GM12892 (cell line): ENCODE results near the gene TIRAP.

Experiments
- DNase-seq: peaks from one replicate; pipeline ENCODE4 v3.0.0; 2011; ENCODE audit not compliant: insufficient read length
- FAIRE-seq: peaks from 2 replicates; lab custom pipeline; 2011; peaks lifted over from hg19 to GRCh38; lab: Jason Lieb, UNC
- POLR2A ChIP-seq: IDR thresholded peaks from 2 replicates; pipeline ENCODE4 v1.6.1; 2011; ENCODE audit warnings: low read depth, low read length, control low read depth
- POLR2AphosphoS5 ChIP-seq: IDR thresholded peaks from 2 replicates; pipeline ENCODE4 v1.6.1; 2011; ENCODE audit warnings: low read depth, low read length, control low read depth
- TAF1 ChIP-seq: IDR thresholded peaks from 2 replicates; pipeline ENCODE4 v1.6.1; 2011; ENCODE audit warnings: low read depth, mild to moderate bottlenecking, control low read depth, low read length, borderline replicate concordance

Gene TIRAP

GRCh38 chr11:126338346-126339055 lies 55.6 kb downstream of the TIRAP start:
- DNase-seq (no peak), FAIRE-seq (no peak)
- no peak for TF ChIP-seq POLR2AphosphoS5
- TF ChIP-seq POLR2A: no peak
- TF ChIP-seq TAF1: no peak

DNA sequence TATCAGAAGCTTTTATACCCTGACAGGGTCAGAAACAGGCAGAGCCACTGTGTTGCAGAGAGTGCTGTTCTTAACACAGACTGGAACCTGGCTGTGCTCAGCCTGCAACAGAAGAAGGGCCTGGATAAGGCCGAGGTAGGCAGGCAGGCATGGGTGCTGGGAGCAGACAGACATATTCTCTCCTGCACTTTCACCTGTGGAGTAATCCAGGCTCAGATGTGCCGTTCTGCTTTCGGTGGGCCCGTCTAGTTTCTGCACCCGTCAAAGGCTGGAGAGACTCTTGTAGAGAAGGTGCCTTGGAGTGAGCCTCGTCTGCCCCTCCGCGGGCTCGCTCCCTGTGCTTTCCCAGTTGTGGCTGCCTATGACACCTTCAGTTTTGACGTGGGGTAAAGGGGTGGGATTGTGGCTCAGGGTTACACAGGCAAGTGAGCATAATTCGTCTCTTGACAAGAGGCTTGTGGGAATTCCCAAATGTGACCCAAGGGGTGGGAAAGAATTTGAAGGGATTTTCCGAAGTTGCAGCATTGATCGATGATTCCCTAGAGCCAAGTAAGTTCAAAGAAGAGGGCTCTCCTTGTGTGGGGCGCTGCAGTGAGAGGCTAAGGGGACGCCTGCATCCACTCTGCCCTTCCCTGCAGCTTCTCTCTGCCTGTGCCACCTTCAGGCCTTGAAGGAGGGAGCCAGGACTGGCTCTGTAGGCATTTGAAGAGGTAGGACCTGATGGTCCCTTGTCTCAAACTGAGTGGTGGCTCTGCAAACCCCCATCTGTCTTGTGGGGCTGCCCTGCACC lies 56.4 kb downstream of the TIRAP start:
- FAIRE-seq (no peak), DNase-seq (no peak)
- no peak for TF ChIP-seq POLR2AphosphoS5
- TF ChIP-seq TAF1: no peak
- TF ChIP-seq POLR2A: no peak

DNA sequence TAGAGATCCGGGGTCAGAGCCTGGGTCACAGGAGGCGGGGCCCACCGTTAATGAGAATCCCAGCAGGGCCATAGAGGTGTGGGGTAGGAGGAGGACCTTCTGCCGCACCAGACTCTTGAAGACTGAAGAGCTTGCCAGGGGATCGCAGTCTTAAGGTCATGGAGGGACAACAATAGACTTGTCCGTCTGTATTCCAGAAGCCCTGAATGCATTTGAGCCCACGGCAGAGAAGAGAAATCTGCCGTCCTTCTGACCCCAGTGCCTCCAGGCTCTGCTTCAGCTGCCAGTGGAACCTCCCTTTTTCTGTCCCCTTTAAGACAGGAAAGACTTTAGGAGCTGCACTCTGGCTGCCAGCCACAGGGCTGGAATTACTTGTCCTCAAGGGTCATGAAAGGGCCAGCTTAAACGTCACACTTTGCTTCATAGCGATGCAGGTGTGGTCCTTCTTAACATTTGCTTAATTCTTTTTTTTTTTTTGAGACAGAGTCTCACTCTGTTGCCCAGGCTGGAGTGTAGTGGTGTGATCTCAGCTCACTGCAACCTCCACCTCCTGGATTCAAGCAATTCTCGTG lies 57.1 kb downstream of the TIRAP start:
- TF ChIP-seq POLR2AphosphoS5 (no peak), TAF1 (no peak), POLR2A (no peak)
- FAIRE-seq (no peak), DNase-seq (no peak)

DNA sequence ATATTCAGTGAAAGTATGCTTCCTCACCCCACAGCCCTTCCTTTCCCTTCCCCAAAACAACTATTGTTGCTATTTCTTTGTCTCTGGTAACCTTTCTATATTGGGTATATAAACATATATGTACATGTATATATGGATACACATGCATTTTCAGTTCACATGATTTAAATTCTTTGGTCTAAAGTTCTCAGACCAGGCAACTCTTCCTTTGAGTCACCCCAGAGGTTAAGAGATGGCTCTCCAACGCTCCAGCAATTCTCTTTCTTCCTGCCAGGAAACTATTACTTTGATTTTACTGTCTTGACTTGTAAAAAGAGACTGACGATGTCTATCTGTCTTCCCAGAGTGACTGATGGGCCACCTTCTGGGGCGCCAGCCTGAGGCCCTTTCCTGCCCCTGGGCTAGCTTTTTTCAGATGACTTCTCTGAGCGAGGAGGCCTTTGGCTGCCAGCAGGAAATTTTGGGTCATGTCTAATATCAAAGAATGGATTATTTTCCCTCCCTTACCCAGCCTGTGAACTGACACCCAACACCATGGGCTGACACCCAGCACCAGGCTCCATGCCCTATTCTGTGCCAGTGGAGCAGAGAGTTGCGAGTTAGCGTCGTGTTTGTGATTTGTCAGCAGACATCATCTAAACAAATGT lies 58.2 kb downstream of the TIRAP start:
- DNase-seq (no peak), FAIRE-seq (no peak)
- TF ChIP-seq TAF1 (no peak), POLR2AphosphoS5 (no peak), POLR2A (no peak)

GRCh38 chr11:126341760-126342161 lies 58.9 kb downstream of the TIRAP start:
- no peak for FAIRE-seq
- no peak for TF ChIP-seq TAF1
- TF ChIP-seq POLR2AphosphoS5: no peak
- no peak for TF ChIP-seq POLR2A
- no peak for DNase-seq

DNA sequence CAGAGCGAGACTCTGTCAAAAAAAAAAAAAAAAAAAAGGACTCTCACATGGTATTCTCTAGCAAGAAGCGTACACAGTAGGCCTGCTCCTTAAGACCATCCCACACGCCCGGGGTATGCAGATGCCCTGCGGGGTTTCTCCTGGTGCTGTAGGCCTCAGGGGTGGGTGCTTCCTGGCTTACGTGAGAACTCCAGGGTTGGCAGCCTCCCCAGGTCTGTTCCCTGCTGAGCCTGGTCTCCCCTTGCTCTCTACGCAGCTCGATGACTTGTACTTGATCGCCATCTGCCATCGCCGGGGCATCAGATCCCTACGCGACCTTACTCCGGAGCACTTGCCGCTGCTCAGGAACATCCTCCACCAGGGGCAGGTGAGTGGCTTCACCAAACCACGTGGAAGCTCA lies 60.2 kb downstream of the TIRAP start:
- no peak for TF ChIP-seq TAF1
- no peak for TF ChIP-seq POLR2A
- TF ChIP-seq POLR2AphosphoS5: no peak

More for the DNA sequence above, 60.2 kb downstream of the TIRAP start:
- DNase-seq: no peak
- FAIRE-seq: no peak
